GM12874 (cell line): ENCODE results near the gene FAM240A.

Source experiments
- TF ChIP-seq, protein P1 (sequence below): IDR thresholded peaks from 2 replicates; pipeline ENCODE4 v1.5.1; 2011; ENCODE audit warnings: low read depth, mild to moderate bottlenecking, control low read depth, low read length, moderate library complexity; ENCODE audit not compliant: insufficient read depth

The FAM240A gene

DNA sequence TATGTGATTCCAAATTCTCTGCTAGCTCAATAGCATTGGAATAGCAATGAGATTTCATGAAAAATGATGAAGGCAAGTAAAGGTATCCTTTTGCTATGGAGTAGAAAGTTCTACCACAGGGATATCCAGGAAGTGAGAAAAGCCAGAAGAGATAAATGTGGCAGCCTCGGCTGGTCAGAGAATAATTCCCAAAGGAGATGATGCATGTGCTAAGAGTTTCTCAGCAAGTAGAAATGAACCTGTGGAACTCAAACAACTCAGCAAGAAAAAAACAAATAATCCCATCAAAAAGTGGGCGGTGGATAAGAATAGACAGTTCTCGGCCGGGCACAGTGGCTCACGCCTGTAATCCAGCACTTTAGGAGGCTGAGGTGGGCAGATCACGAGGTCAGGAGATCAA lies 42.9 kb downstream of the FAM240A start:
- TF ChIP-seq, protein P1, sequence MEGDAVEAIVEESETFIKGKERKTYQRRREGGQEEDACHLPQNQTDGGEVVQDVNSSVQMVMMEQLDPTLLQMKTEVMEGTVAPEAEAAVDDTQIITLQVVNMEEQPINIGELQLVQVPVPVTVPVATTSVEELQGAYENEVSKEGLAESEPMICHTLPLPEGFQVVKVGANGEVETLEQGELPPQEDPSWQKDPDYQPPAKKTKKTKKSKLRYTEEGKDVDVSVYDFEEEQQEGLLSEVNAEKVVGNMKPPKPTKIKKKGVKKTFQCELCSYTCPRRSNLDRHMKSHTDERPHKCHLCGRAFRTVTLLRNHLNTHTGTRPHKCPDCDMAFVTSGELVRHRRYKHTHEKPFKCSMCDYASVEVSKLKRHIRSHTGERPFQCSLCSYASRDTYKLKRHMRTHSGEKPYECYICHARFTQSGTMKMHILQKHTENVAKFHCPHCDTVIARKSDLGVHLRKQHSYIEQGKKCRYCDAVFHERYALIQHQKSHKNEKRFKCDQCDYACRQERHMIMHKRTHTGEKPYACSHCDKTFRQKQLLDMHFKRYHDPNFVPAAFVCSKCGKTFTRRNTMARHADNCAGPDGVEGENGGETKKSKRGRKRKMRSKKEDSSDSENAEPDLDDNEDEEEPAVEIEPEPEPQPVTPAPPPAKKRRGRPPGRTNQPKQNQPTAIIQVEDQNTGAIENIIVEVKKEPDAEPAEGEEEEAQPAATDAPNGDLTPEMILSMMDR = no peak

DNA sequence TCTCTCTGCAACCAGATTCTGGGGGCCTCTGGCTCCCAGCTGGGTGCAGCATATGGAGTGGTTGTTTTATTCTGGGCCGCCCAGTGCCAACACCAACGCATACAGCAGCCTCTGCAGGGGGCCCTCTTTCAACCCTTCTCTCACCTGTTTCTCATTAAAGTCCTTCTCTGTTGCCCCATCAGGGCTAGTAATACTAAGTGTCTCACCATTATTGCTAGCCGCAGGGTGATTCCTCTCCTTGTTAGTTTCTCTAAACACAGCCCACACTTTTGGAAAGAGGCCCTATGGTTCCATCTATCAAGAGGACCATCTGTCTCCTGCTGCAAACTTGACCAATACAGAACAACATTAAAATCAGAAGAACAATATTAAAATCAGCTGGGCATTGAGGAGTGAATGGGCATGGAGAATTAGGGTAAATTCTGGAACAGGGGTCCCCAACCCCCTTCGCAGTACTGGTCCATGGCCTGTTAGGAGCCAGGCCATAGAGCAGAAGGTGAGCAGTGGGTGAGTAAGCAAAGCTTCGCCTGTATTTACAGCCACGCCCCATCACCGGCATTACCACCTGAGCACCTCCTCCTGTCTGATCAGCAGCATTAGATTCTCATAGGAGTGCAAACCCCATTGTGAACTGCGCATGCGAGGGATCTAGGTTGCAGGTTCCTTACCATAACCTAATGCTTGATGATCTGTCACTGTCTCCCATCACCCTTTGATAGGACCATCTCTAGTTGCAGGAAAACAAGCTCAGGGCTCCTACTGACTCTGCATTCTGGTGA lies 44.6 kb downstream of the FAM240A start:
- TF ChIP-seq, protein P1 = no peak

DNA sequence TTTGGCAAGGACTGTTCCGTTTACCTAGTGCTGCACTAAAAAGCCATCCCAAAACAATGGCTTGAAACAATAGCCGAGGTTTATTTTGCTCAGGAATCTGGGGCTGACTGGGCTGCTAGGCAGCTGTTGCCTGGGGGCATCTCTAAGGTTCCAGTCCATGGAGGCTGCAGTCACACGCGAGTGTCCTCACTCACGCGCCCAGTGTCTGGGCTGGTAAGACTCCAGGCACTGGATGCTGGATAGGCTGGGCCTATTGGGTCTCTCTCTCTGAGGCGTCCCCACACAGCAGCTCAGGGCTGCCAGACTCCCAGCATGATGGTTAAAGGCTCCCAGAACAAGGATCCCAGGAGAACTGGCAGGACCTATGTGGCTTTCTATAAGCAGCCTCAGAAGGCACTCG lies 47.0 kb downstream of the FAM240A start:
- TF ChIP-seq, protein P1 = no peak

DNA sequence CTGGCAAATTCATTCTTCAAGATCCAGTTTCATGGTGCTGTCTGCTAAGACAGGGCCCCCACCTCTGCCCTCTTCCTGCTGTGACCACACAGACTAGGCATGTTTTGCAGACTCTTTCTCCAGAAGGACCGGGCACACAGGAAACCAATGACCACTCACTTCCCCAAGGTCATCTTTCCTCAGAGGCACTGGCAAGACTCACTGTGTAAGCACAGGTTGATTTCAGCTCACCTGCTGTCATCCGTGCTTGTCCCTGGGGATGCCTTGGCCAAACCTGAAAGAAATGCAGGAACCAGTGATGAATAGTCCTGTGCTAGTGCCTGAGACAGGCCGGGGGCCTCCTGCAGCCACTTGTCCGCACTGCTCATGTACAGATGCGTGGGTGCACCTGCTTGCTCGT lies 47.7 kb downstream of the FAM240A start:
- TF ChIP-seq, protein P1 = no peak

DNA sequence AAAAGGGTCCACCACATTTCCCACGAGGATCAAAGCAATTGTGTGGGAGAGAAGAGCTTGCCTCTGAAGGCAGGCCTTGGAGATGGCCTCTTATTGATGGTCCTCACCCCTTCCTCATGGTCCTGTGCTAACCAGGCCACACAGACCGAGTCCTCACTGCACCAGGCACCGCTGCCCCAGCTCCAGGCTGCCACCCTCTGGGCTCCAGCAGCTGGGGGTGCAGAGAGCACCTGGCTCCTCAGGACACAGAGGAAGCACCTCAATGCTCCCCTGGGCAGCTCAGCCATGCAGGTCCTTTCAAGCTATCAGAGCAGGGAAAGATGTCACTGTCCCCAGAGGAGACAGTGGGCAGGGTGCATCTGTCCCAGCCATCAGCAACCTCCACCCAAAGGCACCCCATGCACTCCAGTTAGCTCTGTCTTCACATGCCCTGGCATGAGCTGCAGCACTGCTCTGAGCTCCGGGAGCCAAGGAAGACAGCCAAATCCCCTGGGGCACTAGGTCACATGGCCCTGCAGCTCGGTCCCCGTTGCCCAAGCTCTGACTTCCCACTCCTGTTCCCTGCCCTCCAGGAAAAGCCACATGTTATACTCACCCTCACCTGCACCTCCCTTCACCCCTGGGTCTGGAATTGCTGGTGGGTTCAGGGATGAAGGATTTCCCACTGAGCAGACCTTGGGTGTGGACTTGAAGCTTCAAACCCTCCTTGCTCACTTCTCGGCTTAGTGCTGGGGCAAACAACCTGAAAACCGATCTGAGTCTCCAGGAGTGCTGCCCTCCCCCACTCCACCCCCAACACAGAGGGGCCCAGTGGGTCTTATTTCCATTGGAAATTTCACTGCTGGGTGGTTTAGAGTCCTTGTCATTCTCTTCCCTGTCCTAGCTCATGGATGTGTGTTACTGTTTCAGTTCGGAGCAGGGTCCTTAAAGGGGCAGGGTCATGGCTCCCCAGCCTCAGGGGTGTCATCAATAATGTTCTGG lies 48.5 kb downstream of the FAM240A start:
- TF ChIP-seq, protein P1 = no peak

DNA sequence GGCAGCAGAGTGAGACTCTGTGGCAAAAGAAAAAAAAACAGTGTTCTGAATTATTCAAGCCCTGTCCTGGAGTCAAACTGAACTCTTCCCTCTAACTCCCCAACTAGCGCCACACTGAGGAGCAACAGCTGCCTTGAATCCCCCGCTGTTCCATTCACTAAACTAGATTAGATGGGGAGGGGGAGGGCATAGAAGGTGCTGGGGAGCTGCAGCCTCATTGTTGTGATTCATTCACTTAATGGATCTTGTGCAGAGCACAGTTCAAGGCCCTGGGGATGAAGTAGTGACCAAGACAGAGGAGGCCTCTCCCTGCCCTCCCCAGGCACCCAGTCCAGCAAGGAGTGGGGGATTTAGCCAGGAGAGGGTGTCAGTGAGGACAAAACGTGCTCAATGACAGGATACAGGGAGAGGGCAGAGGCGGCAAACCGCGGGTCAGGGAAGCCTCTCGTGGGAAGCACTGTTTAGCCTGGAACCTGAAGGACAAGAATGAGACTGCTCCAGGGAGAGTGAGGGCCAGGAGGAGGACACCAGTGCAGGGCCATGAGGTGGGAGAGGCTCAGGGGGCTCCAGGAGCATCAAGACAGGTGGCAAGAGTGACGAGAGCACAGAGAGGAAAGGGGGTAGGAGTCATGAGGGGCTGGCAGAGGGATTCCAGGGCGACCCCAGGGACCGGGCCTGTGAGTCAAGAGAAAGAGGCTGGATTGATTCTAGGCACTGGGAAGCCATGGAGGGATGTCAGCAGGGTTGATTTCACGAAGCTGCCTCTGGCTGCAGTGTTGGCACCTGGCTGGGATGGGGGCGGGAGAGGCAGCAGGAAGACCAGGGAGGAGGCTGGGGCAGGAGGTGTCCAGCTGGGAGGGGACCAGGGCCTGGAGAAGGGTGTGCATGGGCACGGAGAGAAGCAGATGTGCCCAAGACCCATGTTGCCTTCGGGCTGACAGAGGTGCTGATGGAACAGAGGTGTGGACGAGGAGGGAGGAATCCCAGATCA lies 49.7 kb downstream of the FAM240A start:
- TF ChIP-seq, protein P1 = no peak
